B cell (primary cell): Measurements from ENCODE around the gene SLC22A25. TPM values are rescaled to one million over a fixed set of nuclear protein-coding genes. Genes with fewer than 3 reads are reported as not detected.

Source experiments
- ATAC-seq: fragments of 200-7000 bp; cut with Tn5 transposase; one replicate; pipeline ENCODE4 v1.10.0; 2021; ENCODE audit warnings: low read depth, mild to moderate bottlenecking, moderate number of reproducible peaks, moderate library complexity
- CTCF ChIA-PET: fragments of 350-600 bp; sonication (Branson Sonifier 250); formaldehyde crosslinking; loops from one replicate; lab custom pipeline; 2021; ENCODE audit warnings: antibody characterized with exemption, inconsistent platforms; lab: Charles Lee
- POLR2A ChIA-PET: fragments of 350-600 bp; sonication (Branson Sonifier 250); formaldehyde crosslinking; loops from one replicate; lab custom pipeline; 2021; ENCODE audit warnings: antibody characterized with exemption; lab: Charles Lee
- DNase-seq: peaks from one replicate; pipeline ENCODE4 v3.0.0; 2013
- H2AFZ ChIP-seq: 2 replicates; pipeline ENCODE4 v1.6.1; 2012; ENCODE audit warnings: mild to moderate bottlenecking, low read depth, low read length; ENCODE audit not compliant: insufficient read depth, poor library complexity, severe bottlenecking
- H3K27ac ChIP-seq, 2 donors: 1 replicate in 1 of 2; 2 replicates in 1 of 2; pipeline ENCODE4 v1.5.1; 2012 to 2013; ENCODE audit warnings: low read length in 2 of 2, mild to moderate bottlenecking in 2 of 2, moderate library complexity in 1 of 2
- H3K27me3 ChIP-seq, 4 experiments: fragments of 200-600 bp in 1 of 4; sonication (generic) in 1 of 4; replicated peaks in 1 of 4; 1 replicate in 2 of 4; 2 replicates in 2 of 4; pipeline versions ENCODE4 v1.6.1 to v1.7.0; 2013 to 2016; ENCODE audit warnings: low read length in 3 of 4, mild to moderate bottlenecking in 2 of 4, mixed read lengths in 1 of 4, moderate library complexity in 1 of 4; ENCODE audit not compliant: insufficient read depth in 4 of 4, control insufficient read depth in 3 of 4; ENCODE audit errors: control extremely low read depth in 1 of 4
- H3K36me3 ChIP-seq, 2 experiments: replicated peaks in 1 of 2; 1 replicate in 1 of 2; 2 replicates in 1 of 2; pipeline versions ENCODE4 v1.6.1 to v1.7.1; 2013; ENCODE audit warnings: low read length in 1 of 2; ENCODE audit not compliant: insufficient read depth in 2 of 2, control insufficient read depth in 1 of 2; ENCODE audit errors: control extremely low read depth in 1 of 2, extremely low read depth in 1 of 2
- H3K4me1 ChIP-seq, 2 donors: fragments of 200-600 bp in 1 of 2; sonication (generic) in 1 of 2; 1 replicate in 1 of 2; 2 replicates in 1 of 2; pipeline versions ENCODE4 v1.5.1 to v1.6.1; 2013 to 2017; ENCODE audit warnings: low read length in 2 of 2; ENCODE audit not compliant: control insufficient read depth in 2 of 2, insufficient read depth in 2 of 2
- H3K4me2 ChIP-seq: replicated peaks from 2 replicates; pipeline ENCODE3; 2012; ENCODE audit warnings: mild to moderate bottlenecking, low read depth, low read length; ENCODE audit not compliant: poor library complexity, severe bottlenecking
- H3K4me3 ChIP-seq, 5 experiments: fragments of 200-600 bp in 1 of 5; sonication (generic) in 1 of 5; 1 replicate in 3 of 5; 2 replicates in 2 of 5; pipeline versions ENCODE4 v1.5.1 to v1.7.0; 2011 to 2016; ENCODE audit warnings: low read length in 4 of 5, mild to moderate bottlenecking in 4 of 5, low read depth in 2 of 5, control low read depth in 1 of 5, moderate library complexity in 1 of 5; ENCODE audit not compliant: insufficient read depth in 1 of 5; ENCODE audit errors: control extremely low read depth in 1 of 5, extremely low read depth in 1 of 5
- H3K79me2 ChIP-seq: fragments of 200-600 bp; sonication (generic); one replicate; pipeline ENCODE4 v1.6.0; 2016; ENCODE audit warnings: low read length; ENCODE audit not compliant: control insufficient read depth, insufficient read depth
- H3K9ac ChIP-seq: fragments of 200-600 bp; sonication (generic); 2 replicates; pipeline ENCODE4 v1.6.1; 2017; ENCODE audit warnings: mild to moderate bottlenecking, low read length, moderate library complexity
- H3K9me3 ChIP-seq, 3 donors: one replicate each; pipeline versions ENCODE4 v1.6.1 to v1.7.1; 2013; ENCODE audit warnings: low read length in 2 of 3; ENCODE audit not compliant: control insufficient read depth in 2 of 3, insufficient read depth in 1 of 3; ENCODE audit errors: control extremely low read depth in 1 of 3
- H4K20me1 ChIP-seq: 2 replicates; pipeline ENCODE4 v1.6.0; 2012; ENCODE audit warnings: mild to moderate bottlenecking, low read length; ENCODE audit not compliant: insufficient read depth, control insufficient read depth, poor library complexity, severe bottlenecking
- H3K27ac Mint-ChIP-seq: one replicate; pipeline ENCODE4 v1.8.0; 2021; ENCODE audit warnings: mixed read lengths
- H3K27me3 Mint-ChIP-seq: one replicate; pipeline ENCODE4 v1.8.0; 2021; ENCODE audit warnings: mixed read lengths
- H3K4me1 Mint-ChIP-seq: one replicate; pipeline ENCODE4 v1.8.0; 2021; ENCODE audit warnings: mixed read lengths
- H3K4me3 Mint-ChIP-seq: one replicate; pipeline ENCODE4 v1.8.0; 2021; ENCODE audit warnings: mixed read lengths
- H3K9me3 Mint-ChIP-seq: one replicate; pipeline ENCODE4 v1.8.0; 2022; ENCODE audit warnings: mixed read lengths; ENCODE audit not compliant: insufficient read depth
- CTCF ChIP-seq: fragments of 200-600 bp; IDR thresholded peaks from one replicate; pipeline ENCODE4 v1.8.0; 2022; ENCODE audit warnings: antibody characterized with exemption, mild to moderate bottlenecking
- EZH2 ChIP-seq: IDR thresholded peaks from 2 replicates; pipeline ENCODE4 v1.6.1; 2012; ENCODE audit warnings: borderline replicate concordance, low read depth, mild to moderate bottlenecking, moderate library complexity, low read length; ENCODE audit not compliant: insufficient read depth, poor library complexity, severe bottlenecking
- WGBS: methylation state at CpG from one replicate; pipeline ENCODE4 v1.1.5; 2013; ENCODE audit warnings: missing lambda C conversion rate; ENCODE audit not compliant: insufficient coverage; 5-methylcytosine and 5-hydroxymethylcytosine counted together
- intact Hi-C: fragments of 100-400 bp; cut with micrococcal nuclease; formaldehyde crosslinking; loops from one replicate; pipeline ENCODE4 v1.10.0; 2022
- polyA plus RNA-seq: library from polyadenylated mRNA; depleted of rRNA; stranded (reverse); fragments of >200 nt; gene quantifications from 2 replicates; pipeline ENCODE4 v1.2.3, GENCODE V29; 2012
- total RNA-seq, 2 donors: library from RNA; stranded (reverse); fragments of 120-200 nt in 1 of 2; gene quantifications; 1 replicate in 1 of 2; 2 replicates in 1 of 2; pipeline versions ENCODE4 v1.2.3 to v1.2.4, GENCODE V29; 2013 to 2022

SLC22A25 gene
- total and polyA plus RNA-seq, 2 donors (not counting 1 experiment from before 2014, with no cell fraction given) = not detected

GRCh38 chr11:63250162-63251050 is 7.0 kb upstream of the SLC22A25 start:
- TF ChIP-seq EZH2 = no peak
- TF ChIP-seq CTCF = no peak
- WGBS = 100% methylated on average over 2 of the region's 5 CpGs
- no peak for DNase-seq
- no peaks in the 10 kb centered on the region for H3K9me3 Mint-ChIP-seq
- H3K4me1 ChIP-seq = no peaks in the 10 kb centered on the region
- no peaks in the 10 kb centered on the region for H3K9me3 ChIP-seq
- H3K79me2 ChIP-seq = no peaks in the 10 kb centered on the region
- ChIA-PET CTCF (no interaction called here), POLR2A (no interaction called here)
- H3K4me1 Mint-ChIP-seq = no peaks in the 10 kb centered on the region
- no peak overlapping the region for H3K9ac ChIP-seq
- H4K20me1 ChIP-seq = no peaks in the 10 kb centered on the region
- intact Hi-C loops = no loop called here
- no peak for ATAC-seq
- H2AFZ ChIP-seq = no peak overlapping the region
- H3K4me2 ChIP-seq = no peak overlapping the region
- peaks cover 32% of the 10 kb centered on the region for H3K27me3 Mint-ChIP-seq
- H3K36me3 ChIP-seq = no peaks in the 10 kb centered on the region
- H3K27ac ChIP-seq = no peak overlapping the region
- H3K27ac Mint-ChIP-seq = no peak overlapping the region
- H3K4me3 Mint-ChIP-seq = no peak overlapping the region
- H3K27me3 ChIP-seq = peaks cover 0 to 10% (median 8%) of the 10 kb centered on the region in 4 experiments
- no peak overlapping the region for H3K4me3 ChIP-seq

GRCh38 chr11:63248966-63249365 is 5.6 kb upstream of the SLC22A25 start:
- Histone ChIP-seq H3K4me1 (no peaks in the 10 kb centered on the region), H3K27ac (no peak overlapping the region), H3K4me2 (no peak overlapping the region), H3K27me3 (peaks cover 0 to 10% (median 8%) of the 10 kb centered on the region in 4 experiments), H3K9me3 (no peaks in the 10 kb centered on the region), H2AFZ (no peak overlapping the region), H4K20me1 (no peaks in the 10 kb centered on the region), H3K36me3 (no peaks in the 10 kb centered on the region), H3K79me2 (no peaks in the 10 kb centered on the region), H3K4me3 (no peak overlapping the region), H3K9ac (no peak overlapping the region)
- DNase-seq (no peak), ATAC-seq (no peak)
- intact Hi-C loops = no loop called here
- POLR2A ChIA-PET = no interaction called here
- CTCF ChIA-PET = no interaction called here
- no peaks in the 10 kb centered on the region for H3K4me1 Mint-ChIP-seq
- TF ChIP-seq EZH2 = no peak
- no peak for TF ChIP-seq CTCF
- H3K27me3 Mint-ChIP-seq = peaks cover 42% of the 10 kb centered on the region
- H3K27ac Mint-ChIP-seq = no peak overlapping the region
- WGBS = no CpG with 5 or more reads among the region's 3 CpGs
- no peak overlapping the region for H3K4me3 Mint-ChIP-seq
- no peaks in the 10 kb centered on the region for H3K9me3 Mint-ChIP-seq
